Glutamatergic neuron (in vitro differentiated cells): ENCODE results near the gene MDM2. TPM values are rescaled to one million over a fixed set of nuclear protein-coding genes. Genes with fewer than 3 reads are reported as not detected.
A peak's percentile ranks its signal among the peaks of the same experiment; 100 is the strongest.

Experiments
- DNase-seq: peaks from one replicate; pipeline ENCODE4 v3.0.0; 2022
- H3K27ac Mint-ChIP-seq: one replicate; pipeline ENCODE4 v1.8.0; 2020; ENCODE audit warnings: mild to moderate bottlenecking, mixed read lengths, inconsistent platforms; ENCODE audit not compliant: unreplicated experiment
- H3K27me3 Mint-ChIP-seq: one replicate; pipeline ENCODE4 v1.8.0; 2020; ENCODE audit warnings: mild to moderate bottlenecking, moderate library complexity, mixed read lengths, inconsistent platforms; ENCODE audit not compliant: unreplicated experiment
- H3K36me3 Mint-ChIP-seq: one replicate; pipeline ENCODE4 v1.8.0; 2020; ENCODE audit warnings: mild to moderate bottlenecking, mixed read lengths, inconsistent platforms; ENCODE audit not compliant: unreplicated experiment
- H3K4me1 Mint-ChIP-seq: one replicate; pipeline ENCODE4 v1.8.0; 2020; ENCODE audit warnings: mild to moderate bottlenecking, low read depth, mixed read lengths, inconsistent platforms; ENCODE audit not compliant: unreplicated experiment
- H3K4me3 Mint-ChIP-seq: one replicate; pipeline ENCODE4 v1.8.0; 2020; ENCODE audit warnings: mild to moderate bottlenecking, mixed read lengths, inconsistent platforms; ENCODE audit not compliant: unreplicated experiment
- H3K9me3 Mint-ChIP-seq: one replicate; pipeline ENCODE4 v1.8.0; 2020; ENCODE audit warnings: mild to moderate bottlenecking, moderate library complexity, mixed read lengths, inconsistent platforms; ENCODE audit not compliant: unreplicated experiment
- total RNA-seq: library from RNA; stranded (reverse); fragmentation: NEBNext Ultra II Directional; extraction: Animal tissue kit (Norgen Biotek cat#: 25700); gene quantifications from one replicate; pipeline ENCODE4 v1.2.1, GENCODE V29; 2021; ENCODE audit not compliant: unreplicated experiment
- TF ChIP-seq, protein P1 (sequence below): fragments of 200-600 bp; sonication (generic); IDR thresholded peaks from one replicate; pipeline ENCODE4 v1.5.0; 2021; ENCODE audit not compliant: partially characterized antibody, unreplicated experiment

The MDM2 gene
- total RNA-seq, 1 donor from 2014 or later: 84.9 TPM

DNA sequence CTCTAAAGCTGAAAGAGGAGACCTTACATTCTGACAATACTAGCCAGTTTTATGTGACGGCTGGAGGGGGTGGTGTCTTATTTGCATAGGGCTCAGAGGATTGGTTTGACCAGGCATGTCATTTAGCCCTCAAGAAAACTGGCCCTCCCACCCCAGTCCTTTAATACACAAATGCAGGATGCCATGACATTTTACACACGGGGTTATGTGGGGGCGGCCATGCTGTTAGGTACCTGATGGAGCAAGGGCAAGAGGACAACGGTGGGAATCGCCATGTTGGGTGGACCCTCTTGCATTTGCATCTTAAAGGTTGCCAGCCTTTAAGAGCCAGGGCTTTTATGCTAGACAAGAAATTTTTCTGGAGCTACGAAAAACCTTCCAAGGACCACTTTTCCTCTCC, 23.3 kb downstream of the MDM2 start:
- TF ChIP-seq, protein P1, sequence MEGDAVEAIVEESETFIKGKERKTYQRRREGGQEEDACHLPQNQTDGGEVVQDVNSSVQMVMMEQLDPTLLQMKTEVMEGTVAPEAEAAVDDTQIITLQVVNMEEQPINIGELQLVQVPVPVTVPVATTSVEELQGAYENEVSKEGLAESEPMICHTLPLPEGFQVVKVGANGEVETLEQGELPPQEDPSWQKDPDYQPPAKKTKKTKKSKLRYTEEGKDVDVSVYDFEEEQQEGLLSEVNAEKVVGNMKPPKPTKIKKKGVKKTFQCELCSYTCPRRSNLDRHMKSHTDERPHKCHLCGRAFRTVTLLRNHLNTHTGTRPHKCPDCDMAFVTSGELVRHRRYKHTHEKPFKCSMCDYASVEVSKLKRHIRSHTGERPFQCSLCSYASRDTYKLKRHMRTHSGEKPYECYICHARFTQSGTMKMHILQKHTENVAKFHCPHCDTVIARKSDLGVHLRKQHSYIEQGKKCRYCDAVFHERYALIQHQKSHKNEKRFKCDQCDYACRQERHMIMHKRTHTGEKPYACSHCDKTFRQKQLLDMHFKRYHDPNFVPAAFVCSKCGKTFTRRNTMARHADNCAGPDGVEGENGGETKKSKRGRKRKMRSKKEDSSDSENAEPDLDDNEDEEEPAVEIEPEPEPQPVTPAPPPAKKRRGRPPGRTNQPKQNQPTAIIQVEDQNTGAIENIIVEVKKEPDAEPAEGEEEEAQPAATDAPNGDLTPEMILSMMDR: no peak
- no peak overlapping the region for H3K4me3 Mint-ChIP-seq
- DNase-seq: no peak
- H3K4me1 Mint-ChIP-seq: peaks cover 12% of the 10 kb centered on the region
- H3K9me3 Mint-ChIP-seq: peaks cover 3% of the 10 kb centered on the region
- no peak overlapping the region for H3K27ac Mint-ChIP-seq
- H3K27me3 Mint-ChIP-seq: no peaks in the 10 kb centered on the region
- no peaks in the 10 kb centered on the region for H3K36me3 Mint-ChIP-seq

GRCh38 chr12:68831751-68832503, 23.9 kb downstream of the MDM2 start:
- H3K9me3 Mint-ChIP-seq: peaks cover 3% of the 10 kb centered on the region
- TF ChIP-seq, protein P1: no peak
- H3K27ac Mint-ChIP-seq: no peak overlapping the region
- no peaks in the 10 kb centered on the region for H3K27me3 Mint-ChIP-seq
- H3K4me1 Mint-ChIP-seq: peaks cover 13% of the 10 kb centered on the region
- H3K36me3 Mint-ChIP-seq: no peaks in the 10 kb centered on the region
- no peak for DNase-seq
- no peak overlapping the region for H3K4me3 Mint-ChIP-seq

GRCh38 chr12:68832504-68832867, 24.5 kb downstream of the MDM2 start:
- no peaks in the 10 kb centered on the region for H3K27me3 Mint-ChIP-seq
- H3K36me3 Mint-ChIP-seq: no peaks in the 10 kb centered on the region

GRCh38 chr12:68833508-68833907, 25.5 kb downstream of the MDM2 start:
- H3K9me3 Mint-ChIP-seq: peaks cover 3% of the 10 kb centered on the region
- DNase-seq: no peak
- H3K4me1 Mint-ChIP-seq: peaks cover 16% of the 10 kb centered on the region
- no peaks in the 10 kb centered on the region for H3K27me3 Mint-ChIP-seq
- H3K36me3 Mint-ChIP-seq: no peaks in the 10 kb centered on the region
- H3K4me3 Mint-ChIP-seq: no peak overlapping the region
- TF ChIP-seq, protein P1: no peak
- H3K27ac Mint-ChIP-seq: no peak overlapping the region

More at GRCh38 chr12:68832504-68832867, 24.5 kb downstream of the MDM2 start:
- Mint-ChIP-seq H3K27ac (no peak overlapping the region), H3K9me3 (peaks cover 3% of the 10 kb centered on the region), H3K4me3 (no peak overlapping the region), H3K4me1 (peaks cover 13% of the 10 kb centered on the region)
- DNase-seq: no peak
- TF ChIP-seq, protein P1: no peak

DNA sequence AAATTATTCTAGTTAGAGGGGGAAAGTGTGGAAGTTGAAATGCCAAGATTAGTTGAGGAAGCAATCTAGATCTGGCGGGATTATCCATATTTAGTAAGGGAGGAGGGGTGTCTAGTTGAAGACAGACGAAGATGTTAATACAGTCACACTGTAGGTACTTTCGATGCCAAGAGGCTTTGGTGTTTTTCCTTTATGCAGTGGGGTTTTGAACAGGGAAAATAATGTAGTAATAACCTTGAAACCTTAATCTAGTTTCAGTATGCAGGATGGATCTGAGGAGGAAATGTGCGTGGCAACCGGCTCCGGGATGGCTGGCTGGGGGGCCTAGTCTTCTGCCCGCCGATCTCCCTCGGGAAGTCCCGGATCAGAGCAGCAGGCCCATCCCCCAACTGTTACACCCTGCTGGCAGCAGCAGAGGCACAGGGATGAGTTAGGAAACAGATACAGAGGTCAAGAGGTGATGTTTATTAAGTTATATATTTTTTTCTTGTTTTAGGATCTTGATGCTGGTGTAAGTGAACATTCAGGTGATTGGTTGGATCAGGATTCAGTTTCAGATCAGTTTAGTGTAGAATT, 27.4 kb downstream of the MDM2 start:
- Mint-ChIP-seq H3K4me1 (peaks cover 14% of the 10 kb centered on the region), H3K27ac (peak overlapping the region; percentile 34), H3K9me3 (peaks cover 3% of the 10 kb centered on the region), H3K4me3 (peak overlapping the region; percentile 69), H3K36me3 (peaks cover 5% of the 10 kb centered on the region), H3K27me3 (no peaks in the 10 kb centered on the region)
- peak; percentile 77 for DNase-seq
- TF ChIP-seq, protein P1: no peak
